Activated naive CD4-positive, alpha-beta T cell treated with anti-CD3 and anti-CD28 coated beads for 36 hours (primary cell): ENCODE measurements around the gene KERA. TPM values are rescaled to one million over a fixed set of nuclear protein-coding genes. Genes with fewer than 3 reads are reported as not detected.

ENCODE experiments used
- total RNA-seq, 2 experiments: library from RNA; stranded (reverse); gene quantifications; one replicate each; pipeline ENCODE4 v1.2.3, GENCODE V29; 2021

Gene KERA
- total RNA-seq, 2 experiments from 2014 or later, result not detected

Other genes with a start within 250 kb of the KERA start
- gene CCER1, start 102.8 kb downstream of the KERA start, total RNA-seq, result not detected
- gene EPYC, start 53.1 kb downstream of the KERA start, total RNA-seq, result not detected
- not detected for gene LUM, start 53.5 kb upstream of the KERA start, total RNA-seq
- gene DCN, start 124.8 kb upstream of the KERA start, total RNA-seq, result not detected